AG09309 (cell line): ENCODE data around the gene TUBB.
A peak's percentile ranks its signal among the peaks of the same experiment; 100 is the strongest.

Experiments
- DNase-seq: peaks from one replicate; pipeline ENCODE4 v3.0.0-alpha.2; 2010; ENCODE audit warnings: low read depth
- H3K4me3 ChIP-seq: 2 replicates; pipeline ENCODE4 v1.5.1; 2011; ENCODE audit warnings: mild to moderate bottlenecking, low read depth, low read length, moderate library complexity; ENCODE audit not compliant: control insufficient read depth
- TF ChIP-seq, protein P1 (sequence below): IDR thresholded peaks from 2 replicates; pipeline ENCODE4 v1.5.1; 2011; ENCODE audit warnings: mild to moderate bottlenecking, low read depth, low read length, inconsistent platforms; ENCODE audit not compliant: insufficient read depth, control insufficient read depth; ENCODE audit errors: missing control alignments

TUBB gene

DNA sequence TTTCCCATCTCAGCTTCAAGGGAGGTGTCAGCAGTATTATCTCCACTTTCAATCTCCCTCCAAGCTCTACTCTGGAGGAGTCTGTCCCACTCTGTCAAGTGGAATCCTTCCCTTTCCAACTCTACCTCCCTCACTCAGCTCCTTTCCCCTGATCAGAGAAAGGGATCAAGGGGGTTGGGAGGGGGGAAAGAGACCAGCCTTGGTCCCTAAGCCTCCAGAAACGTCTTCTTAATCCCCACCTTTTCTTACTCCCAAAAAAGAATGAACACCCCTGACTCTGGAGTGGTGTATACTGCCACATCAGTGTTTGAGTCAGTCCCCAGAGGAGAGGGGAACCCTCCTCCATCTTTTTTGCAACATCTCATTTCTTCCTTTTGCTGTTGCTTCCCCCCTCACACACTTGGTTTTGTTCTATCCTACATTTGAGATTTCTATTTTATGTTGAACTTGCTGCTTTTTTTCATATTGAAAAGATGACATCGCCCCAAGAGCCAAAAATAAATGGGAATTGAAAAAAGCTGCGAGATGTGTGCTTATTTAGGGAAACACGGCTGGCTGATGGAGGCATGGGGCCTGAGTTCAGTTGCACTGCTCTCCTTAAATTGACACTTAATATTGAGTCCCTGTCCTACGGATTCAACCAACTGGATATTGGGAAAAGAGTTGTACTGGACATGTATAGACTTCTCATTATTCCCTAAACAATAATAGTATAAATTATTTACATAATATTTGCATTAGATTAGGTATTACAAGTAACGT lies 4.9 kb downstream of the TUBB start:
- TF ChIP-seq, protein P1, sequence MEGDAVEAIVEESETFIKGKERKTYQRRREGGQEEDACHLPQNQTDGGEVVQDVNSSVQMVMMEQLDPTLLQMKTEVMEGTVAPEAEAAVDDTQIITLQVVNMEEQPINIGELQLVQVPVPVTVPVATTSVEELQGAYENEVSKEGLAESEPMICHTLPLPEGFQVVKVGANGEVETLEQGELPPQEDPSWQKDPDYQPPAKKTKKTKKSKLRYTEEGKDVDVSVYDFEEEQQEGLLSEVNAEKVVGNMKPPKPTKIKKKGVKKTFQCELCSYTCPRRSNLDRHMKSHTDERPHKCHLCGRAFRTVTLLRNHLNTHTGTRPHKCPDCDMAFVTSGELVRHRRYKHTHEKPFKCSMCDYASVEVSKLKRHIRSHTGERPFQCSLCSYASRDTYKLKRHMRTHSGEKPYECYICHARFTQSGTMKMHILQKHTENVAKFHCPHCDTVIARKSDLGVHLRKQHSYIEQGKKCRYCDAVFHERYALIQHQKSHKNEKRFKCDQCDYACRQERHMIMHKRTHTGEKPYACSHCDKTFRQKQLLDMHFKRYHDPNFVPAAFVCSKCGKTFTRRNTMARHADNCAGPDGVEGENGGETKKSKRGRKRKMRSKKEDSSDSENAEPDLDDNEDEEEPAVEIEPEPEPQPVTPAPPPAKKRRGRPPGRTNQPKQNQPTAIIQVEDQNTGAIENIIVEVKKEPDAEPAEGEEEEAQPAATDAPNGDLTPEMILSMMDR = no peak
- no peak for DNase-seq
- H3K4me3 ChIP-seq = no peak overlapping the region

DNA sequence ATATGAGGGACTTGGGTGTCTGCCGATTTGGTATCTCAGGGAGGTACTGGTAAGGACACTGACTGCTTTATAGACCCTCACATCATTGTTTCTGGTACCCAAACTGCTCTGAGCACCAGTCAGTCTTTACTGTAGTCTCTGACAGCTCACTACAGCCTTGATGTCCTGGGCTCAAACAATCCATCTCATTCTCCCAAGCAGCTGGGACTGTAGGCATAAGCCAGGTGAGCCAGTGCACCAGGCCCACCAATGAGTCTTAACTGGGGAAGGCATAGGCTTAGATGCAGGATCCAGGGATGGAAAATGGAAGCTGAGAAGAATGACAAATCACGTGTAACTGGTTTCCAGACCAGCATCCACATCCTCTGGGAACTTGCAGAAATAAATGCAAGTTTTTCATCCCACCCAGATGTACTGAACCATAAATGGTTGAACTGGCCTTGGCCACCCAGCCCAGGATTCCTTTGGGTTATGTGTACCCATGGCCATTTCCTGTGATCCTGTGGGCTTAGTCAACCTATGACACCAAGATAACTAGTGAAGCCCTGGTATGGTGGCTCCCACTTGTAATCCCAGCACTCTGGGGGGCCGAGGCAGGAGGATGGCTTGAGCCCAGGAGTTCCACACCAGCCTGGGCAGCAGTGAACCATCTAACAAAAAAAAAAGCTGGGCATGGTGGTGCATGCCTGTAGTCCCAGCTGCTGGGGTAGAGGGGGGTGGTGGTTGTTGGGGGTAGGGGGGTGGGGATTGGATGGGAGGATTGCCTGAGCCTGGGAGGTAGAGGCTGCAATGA lies 5.8 kb downstream of the TUBB start:
- no peak overlapping the region for H3K4me3 ChIP-seq
- DNase-seq = no peak
- TF ChIP-seq, protein P1 = no peak

DNA sequence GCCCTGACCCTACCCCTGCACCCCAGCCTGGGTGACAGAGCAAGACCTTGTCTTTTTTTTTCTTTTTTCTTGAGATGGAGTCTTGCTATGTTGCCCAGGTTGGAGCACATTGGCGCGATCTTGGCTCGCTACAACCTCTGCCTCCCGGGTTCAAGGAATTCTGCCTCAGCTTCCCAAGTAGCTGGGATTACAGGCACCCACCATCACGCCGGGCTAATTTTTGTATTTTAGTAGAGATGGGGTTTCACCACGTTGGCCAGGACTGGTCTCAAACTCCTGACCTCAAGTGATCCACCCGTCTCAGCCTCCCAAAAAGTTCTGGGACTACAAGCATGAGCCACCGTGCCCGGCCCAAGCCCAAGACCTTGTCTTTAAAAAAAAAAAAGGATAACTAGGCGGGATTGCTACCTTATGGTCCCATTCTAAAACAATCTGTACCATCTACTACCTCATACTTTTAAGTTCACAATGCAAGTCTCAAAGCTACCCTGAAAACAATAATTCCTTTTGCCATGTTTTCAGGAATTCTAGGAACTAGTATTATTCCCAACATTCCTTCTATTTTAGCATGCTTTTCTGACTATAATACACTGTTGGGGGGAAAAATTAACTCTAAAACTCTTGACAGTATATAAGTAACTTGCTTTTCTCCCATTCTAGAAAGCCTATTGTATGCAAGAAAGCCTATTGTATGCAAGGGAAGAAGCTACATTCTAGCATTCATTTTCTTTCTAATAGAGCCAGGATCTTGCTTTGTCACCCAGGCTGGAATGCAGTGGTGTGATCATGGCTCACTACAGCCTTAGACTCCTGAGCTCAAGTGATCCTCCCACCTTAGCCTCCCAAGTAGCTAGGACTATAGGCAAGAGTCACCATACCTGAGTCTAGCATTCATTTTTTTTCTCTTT lies 6.6 kb downstream of the TUBB start:
- H3K4me3 ChIP-seq = no peak overlapping the region
- TF ChIP-seq, protein P1 = no peak
- no peak for DNase-seq

DNA sequence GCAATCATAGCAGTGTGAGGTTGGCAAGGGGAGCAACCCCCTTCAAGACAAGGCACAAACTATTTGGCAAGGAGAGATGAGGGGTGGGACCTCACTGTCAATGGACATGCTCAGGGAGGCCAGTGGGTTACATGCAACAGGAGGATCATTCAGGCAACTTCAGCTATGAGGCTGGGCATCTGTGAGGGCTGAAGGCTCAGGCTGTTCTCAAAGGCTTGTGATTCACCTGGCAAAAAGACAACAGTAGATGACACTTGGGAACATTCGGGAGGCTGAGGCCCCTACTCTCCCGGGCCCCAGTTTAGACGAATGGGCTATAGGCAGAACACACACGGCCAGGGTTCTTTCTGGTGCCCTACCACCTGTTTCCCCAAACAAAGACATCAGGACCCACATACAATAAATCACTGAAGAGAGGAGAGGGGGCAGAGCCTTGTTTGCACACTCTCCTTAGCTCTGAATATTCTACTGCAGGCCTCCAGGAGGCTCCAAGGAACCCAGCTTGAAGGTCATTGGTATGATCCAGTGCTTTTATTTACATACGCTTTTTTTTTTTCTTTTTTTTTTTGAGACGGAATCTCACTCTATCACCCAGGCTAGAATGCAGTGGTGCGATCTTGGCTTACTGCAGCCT lies 7.9 kb downstream of the TUBB start:
- no peak for DNase-seq
- no peak overlapping the region for H3K4me3 ChIP-seq
- TF ChIP-seq, protein P1 = peak; percentile 38

DNA sequence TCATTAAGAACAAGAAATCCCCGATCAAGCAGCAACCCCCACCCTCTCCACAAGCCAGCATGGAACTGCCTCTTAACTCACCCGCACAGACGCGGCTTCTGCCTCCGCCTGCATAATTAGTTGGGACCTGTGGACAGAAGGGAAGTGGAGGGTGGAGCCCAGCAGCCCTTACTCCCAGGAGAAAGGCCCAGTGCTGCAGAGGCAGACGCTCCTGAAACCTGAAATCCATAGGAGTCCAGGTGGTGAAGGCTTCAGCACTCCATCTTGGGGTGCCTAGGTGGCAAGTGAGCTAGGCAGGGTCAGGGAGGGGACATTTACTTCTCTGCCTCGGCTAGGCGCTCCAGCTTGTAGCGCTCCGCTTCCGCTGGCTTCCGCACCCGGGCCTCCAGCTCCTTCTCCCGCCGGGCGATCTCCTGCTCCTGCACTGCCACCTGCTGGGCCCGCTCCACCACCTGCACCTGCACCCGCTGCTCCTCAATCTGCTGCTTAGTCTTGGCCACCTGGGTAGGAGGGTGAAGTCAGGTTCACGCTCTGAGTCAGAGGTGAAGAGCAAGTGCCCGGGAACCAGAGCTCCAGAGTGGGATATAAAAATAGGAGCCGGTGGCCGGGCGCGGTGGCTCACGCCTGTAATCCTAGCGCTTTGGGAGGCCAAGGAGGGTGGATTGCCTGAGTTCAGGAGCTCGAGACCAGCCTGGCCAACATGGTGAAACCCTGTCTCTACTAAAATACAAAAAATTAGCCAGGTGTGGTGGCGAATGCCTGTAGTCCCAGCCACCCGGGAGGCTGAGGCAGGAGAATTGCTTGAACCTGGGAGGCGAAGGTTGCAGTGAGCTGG lies 10.7 kb downstream of the TUBB start:
- TF ChIP-seq, protein P1 = peak; percentile 37
- no peak for DNase-seq
- no peak overlapping the region for H3K4me3 ChIP-seq
